ENCODE data around the gene D2HGDH. TPM values are rescaled to one million over a fixed set of nuclear protein-coding genes. Genes with fewer than 3 reads are reported as not detected.
A peak's percentile ranks its signal among the peaks of the same experiment; 100 is the strongest.

D2HGDH gene
- total RNA-seq, 4 donors from 2014 or later, result 20.2 to 34.4 (median 23.0) TPM

GRCh38 chr2:241734208-241734466 is 293 bp upstream of the D2HGDH start:
- 2 to 6% methylated on average over 6 to 13 of the region's 25 CpGs for WGBS, 2 donors
- intact Hi-C loops (cut with DNase I), result loop anchor here (10.0 kb wide), 1 partner anchor 141 kb away; no protein-coding TSS in a partner anchor
- H3K4me1 ChIP-seq, result peaks cover 12 to 24% of the 10 kb centered on the region in 2 donors
- no peak for DNase-seq
- no peaks in the 10 kb centered on the region for H3K27me3 ChIP-seq
- TF ChIP-seq CTCF (IDR thresholded peaks at IDR 0.05) (no peak), POLR2A (IDR thresholded peaks at IDR 0.05) (no peak)
- peak overlapping the region in 2 of 3 donors; percentile 45 to 70 for H3K27ac ChIP-seq
- H3K9me3 ChIP-seq, result no peaks in the 10 kb centered on the region
- H3K4me3 ChIP-seq (replicated peaks in 1 of 3), result peak overlapping the region; percentile 42 to 94 (median 92)
- no peaks in the 10 kb centered on the region for H3K36me3 ChIP-seq

- 77 to 82% methylated on average over 3 of the region's 3 CpGs for WGBS, 2 donors
- Histone ChIP-seq H3K4me3 (replicated peaks in 1 of 3) (no peak overlapping the region), H3K36me3 (no peaks in the 10 kb centered on the region), H3K9me3 (no peaks in the 10 kb centered on the region), H3K27me3 (no peaks in the 10 kb centered on the region), H3K4me1 (peaks cover 12 to 24% of the 10 kb centered on the region in 2 donors), H3K27ac (no peak overlapping the region)
- no peak for DNase-seq
- TF ChIP-seq POLR2A (IDR thresholded peaks at IDR 0.05) (no peak), CTCF (IDR thresholded peaks at IDR 0.05) (no peak)
- intact Hi-C loops (cut with DNase I), result loop anchor here (10.0 kb wide), 1 partner anchor 139 kb away; no protein-coding TSS in a partner anchor
These were observed 1.7 kb downstream of the D2HGDH start for GRCh38 chr2:241736111-241736510.

GRCh38 chr2:241738040-241738686 is 3.7 kb downstream of the D2HGDH start:
- H3K36me3 ChIP-seq, result no peaks in the 10 kb centered on the region
- no peaks in the 10 kb centered on the region for H3K9me3 ChIP-seq
- no peaks in the 10 kb centered on the region for H3K27me3 ChIP-seq
- H3K4me1 ChIP-seq, result peaks cover 12 to 24% of the 10 kb centered on the region in 2 donors
- WGBS, 2 donors, result 87 to 96% methylated on average over 11 to 17 of the region's 17 CpGs
- H3K27ac ChIP-seq, result no peak overlapping the region
- no peak overlapping the region for H3K4me3 ChIP-seq (replicated peaks in 1 of 3)
- DNase-seq, result no peak
- TF ChIP-seq POLR2A (IDR thresholded peaks at IDR 0.05), result no peak
- TF ChIP-seq CTCF (IDR thresholded peaks at IDR 0.05), result no peak
- intact Hi-C loops (cut with DNase I), result loop anchor here (10.0 kb wide), 1 partner anchor 137 kb away; no protein-coding TSS in a partner anchor

- TF ChIP-seq POLR2A (IDR thresholded peaks at IDR 0.05) (no peak), CTCF (IDR thresholded peaks at IDR 0.05) (no peak)
- H3K27ac ChIP-seq, result no peak overlapping the region
- H3K36me3 ChIP-seq, result peaks cover 4 to 7% of the 10 kb centered on the region in 2 donors
- peaks cover 8 to 20% of the 10 kb centered on the region in 2 donors for H3K4me1 ChIP-seq
- DNase-seq, result no peak
- no peak overlapping the region for H3K4me3 ChIP-seq (replicated peaks in 1 of 3)
- no peaks in the 10 kb centered on the region for H3K27me3 ChIP-seq
- 87 to 96% methylated on average over 14 to 15 of the region's 15 CpGs for WGBS, 2 donors
- intact Hi-C loops (cut with DNase I), result loop anchor here (10.0 kb wide), 1 partner anchor 136 kb away; no protein-coding TSS in a partner anchor
- no peaks in the 10 kb centered on the region for H3K9me3 ChIP-seq
These were observed 4.7 kb downstream of the D2HGDH start for GRCh38 chr2:241739177-241739576.

- intact Hi-C loops (cut with DNase I), result loop anchor here (10.0 kb wide), 1 partner anchor 135 kb away; no protein-coding TSS in a partner anchor
- peaks cover 8 to 20% of the 10 kb centered on the region in 2 donors for H3K4me1 ChIP-seq
- H3K27ac ChIP-seq, result no peak overlapping the region
- no peak overlapping the region for H3K4me3 ChIP-seq (replicated peaks in 1 of 3)
- H3K9me3 ChIP-seq, result no peaks in the 10 kb centered on the region
- 96 to 98% methylated on average over 12 of the region's 12 CpGs for WGBS, 2 donors
- no peaks in the 10 kb centered on the region for H3K27me3 ChIP-seq
- no peak for DNase-seq
- H3K36me3 ChIP-seq, result peaks cover 8 to 12% of the 10 kb centered on the region in 2 donors
- TF ChIP-seq CTCF (IDR thresholded peaks at IDR 0.05), result no peak
- no peak for TF ChIP-seq POLR2A (IDR thresholded peaks at IDR 0.05)
These were observed 5.2 kb downstream of the D2HGDH start for GRCh38 chr2:241739651-241740050.

All from thyroid gland (tissue), 4 donors.